Measurements from ENCODE around the gene ANKZF1.

DNA sequence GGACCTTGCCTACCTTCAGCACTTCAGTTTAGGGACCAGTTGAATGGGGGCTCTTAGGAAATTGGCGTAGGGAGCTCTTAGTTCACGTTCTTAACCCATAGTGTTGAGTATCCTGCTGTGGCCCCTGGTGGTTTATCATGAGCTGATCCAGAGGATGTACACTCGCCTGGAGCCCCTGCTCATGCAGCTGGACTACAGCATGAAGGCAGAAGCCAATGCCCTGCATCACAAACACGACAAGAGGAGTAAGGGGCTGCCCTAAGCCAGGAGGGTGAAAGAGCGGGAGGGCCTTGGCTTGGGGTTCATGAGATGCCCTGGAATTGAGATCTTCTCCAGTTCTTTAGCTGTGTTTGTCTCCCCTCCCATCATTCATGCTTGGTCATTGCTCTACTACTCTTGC lies 48.6 kb upstream of the ANKZF1 start:
- TF ChIP-seq, protein P1, sequence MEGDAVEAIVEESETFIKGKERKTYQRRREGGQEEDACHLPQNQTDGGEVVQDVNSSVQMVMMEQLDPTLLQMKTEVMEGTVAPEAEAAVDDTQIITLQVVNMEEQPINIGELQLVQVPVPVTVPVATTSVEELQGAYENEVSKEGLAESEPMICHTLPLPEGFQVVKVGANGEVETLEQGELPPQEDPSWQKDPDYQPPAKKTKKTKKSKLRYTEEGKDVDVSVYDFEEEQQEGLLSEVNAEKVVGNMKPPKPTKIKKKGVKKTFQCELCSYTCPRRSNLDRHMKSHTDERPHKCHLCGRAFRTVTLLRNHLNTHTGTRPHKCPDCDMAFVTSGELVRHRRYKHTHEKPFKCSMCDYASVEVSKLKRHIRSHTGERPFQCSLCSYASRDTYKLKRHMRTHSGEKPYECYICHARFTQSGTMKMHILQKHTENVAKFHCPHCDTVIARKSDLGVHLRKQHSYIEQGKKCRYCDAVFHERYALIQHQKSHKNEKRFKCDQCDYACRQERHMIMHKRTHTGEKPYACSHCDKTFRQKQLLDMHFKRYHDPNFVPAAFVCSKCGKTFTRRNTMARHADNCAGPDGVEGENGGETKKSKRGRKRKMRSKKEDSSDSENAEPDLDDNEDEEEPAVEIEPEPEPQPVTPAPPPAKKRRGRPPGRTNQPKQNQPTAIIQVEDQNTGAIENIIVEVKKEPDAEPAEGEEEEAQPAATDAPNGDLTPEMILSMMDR (IDR thresholded peaks at IDR 0.05): no peak
- no peak for TF ChIP-seq POLR2AphosphoS5 (IDR thresholded peaks at IDR 0.05; ENCODE audit: low read depth, low read length)
- TF ChIP-seq NRF1 (IDR thresholded peaks at IDR 0.05; ENCODE audit: low read depth, low read length): no peak
- TF ChIP-seq RXRA (IDR thresholded peaks at IDR 0.05; ENCODE audit: borderline replicate concordance, low read depth): no peak
- TF ChIP-seq RAD21 (IDR thresholded peaks at IDR 0.05; ENCODE audit: low read length): no peak
- TF ChIP-seq CHD2 (IDR thresholded peaks at IDR 0.05; ENCODE audit: low read length, partially characterized antibody): no peak
- TF ChIP-seq EP300 (IDR thresholded peaks at IDR 0.05; ENCODE audit: borderline replicate concordance in 1 of 2, low read depth in 1 of 2, low read length in 1 of 2): no peak

All from SK-N-SH (cell line).